ENCODE results near the gene TPST2. TPM values are rescaled to one million over a fixed set of nuclear protein-coding genes. Genes with fewer than 3 reads are reported as not detected.
A peak's percentile ranks its signal among the peaks of the same experiment; 100 is the strongest.

The TPST2 gene
- total and polyA plus RNA-seq, 9 of the 15 experiments (the other 6 are each of a cell fraction or from before 2014, with no cell fraction given), result 14.2 to 123 (median 60.1) TPM

DNA sequence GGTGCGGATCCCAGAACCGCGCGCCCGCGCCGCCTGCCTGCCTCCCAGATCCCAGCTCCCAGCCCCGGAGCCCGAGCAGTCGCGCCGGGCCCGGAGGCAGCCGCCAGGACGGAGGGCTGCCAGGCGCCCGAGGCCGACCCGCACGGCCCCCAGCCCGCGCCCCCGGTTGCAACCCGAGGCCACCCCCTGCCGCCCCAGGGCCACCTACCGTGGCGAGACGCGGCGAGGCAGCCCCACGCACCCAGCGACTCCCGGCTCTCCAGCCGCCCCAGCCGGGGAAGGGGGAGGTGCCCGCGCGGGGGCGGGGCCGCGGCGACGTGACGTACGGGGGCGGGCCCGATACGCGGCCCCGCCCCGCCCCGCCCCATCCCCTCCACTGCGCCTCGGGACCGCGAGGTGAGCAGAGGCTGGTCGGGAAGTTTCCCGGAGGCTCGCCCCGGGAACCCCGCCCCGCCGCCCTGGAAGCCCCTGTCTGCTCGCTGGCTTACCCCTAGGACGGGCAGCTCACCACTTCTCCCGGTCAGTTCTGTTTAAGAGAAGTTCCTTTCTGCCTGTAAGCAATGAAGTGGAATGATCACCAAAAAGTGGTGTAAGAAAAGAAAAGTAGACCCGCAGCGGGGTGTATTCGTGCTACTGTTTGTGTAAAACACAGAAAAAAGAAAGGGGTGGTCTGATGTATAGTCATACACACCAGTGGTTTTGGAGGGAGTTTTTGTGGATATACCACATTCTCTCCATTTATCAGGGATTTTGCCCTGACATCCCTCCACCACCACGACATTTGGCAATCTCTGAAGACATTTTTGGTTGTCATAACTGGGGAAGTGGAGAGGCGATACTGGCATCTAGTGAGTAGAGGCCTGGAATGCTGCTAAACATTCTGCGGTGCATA is at the start of gene TPST2 (continued):
- TF ChIP-seq XRCC3 (IDR thresholded peaks at IDR 0.05), result no peak
- TF ChIP-seq ZNF121 (CRISPR knock-in tag; conservative IDR thresholded peaks at IDR 0.05), result no peak
- TF ChIP-seq SIN3A (IDR thresholded peaks at IDR 0.05; ENCODE audit: borderline replicate concordance in 2 of 2, control insufficient read depth in 1 of 2, low read depth in 2 of 2, low read length in 2 of 2), result no peak
- TF ChIP-seq, protein P1, sequence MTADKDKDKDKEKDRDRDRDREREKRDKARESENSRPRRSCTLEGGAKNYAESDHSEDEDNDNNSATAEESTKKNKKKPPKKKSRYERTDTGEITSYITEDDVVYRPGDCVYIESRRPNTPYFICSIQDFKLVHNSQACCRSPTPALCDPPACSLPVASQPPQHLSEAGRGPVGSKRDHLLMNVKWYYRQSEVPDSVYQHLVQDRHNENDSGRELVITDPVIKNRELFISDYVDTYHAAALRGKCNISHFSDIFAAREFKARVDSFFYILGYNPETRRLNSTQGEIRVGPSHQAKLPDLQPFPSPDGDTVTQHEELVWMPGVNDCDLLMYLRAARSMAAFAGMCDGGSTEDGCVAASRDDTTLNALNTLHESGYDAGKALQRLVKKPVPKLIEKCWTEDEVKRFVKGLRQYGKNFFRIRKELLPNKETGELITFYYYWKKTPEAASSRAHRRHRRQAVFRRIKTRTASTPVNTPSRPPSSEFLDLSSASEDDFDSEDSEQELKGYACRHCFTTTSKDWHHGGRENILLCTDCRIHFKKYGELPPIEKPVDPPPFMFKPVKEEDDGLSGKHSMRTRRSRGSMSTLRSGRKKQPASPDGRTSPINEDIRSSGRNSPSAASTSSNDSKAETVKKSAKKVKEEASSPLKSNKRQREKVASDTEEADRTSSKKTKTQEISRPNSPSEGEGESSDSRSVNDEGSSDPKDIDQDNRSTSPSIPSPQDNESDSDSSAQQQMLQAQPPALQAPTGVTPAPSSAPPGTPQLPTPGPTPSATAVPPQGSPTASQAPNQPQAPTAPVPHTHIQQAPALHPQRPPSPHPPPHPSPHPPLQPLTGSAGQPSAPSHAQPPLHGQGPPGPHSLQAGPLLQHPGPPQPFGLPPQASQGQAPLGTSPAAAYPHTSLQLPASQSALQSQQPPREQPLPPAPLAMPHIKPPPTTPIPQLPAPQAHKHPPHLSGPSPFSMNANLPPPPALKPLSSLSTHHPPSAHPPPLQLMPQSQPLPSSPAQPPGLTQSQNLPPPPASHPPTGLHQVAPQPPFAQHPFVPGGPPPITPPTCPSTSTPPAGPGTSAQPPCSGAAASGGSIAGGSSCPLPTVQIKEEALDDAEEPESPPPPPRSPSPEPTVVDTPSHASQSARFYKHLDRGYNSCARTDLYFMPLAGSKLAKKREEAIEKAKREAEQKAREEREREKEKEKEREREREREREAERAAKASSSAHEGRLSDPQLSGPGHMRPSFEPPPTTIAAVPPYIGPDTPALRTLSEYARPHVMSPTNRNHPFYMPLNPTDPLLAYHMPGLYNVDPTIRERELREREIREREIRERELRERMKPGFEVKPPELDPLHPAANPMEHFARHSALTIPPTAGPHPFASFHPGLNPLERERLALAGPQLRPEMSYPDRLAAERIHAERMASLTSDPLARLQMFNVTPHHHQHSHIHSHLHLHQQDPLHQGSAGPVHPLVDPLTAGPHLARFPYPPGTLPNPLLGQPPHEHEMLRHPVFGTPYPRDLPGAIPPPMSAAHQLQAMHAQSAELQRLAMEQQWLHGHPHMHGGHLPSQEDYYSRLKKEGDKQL (CRISPR knock-in tag; IDR thresholded peaks at IDR 0.05; ENCODE audit: borderline replicate concordance), result no peak
- TF ChIP-seq CSDE1 (IDR thresholded peaks at IDR 0.05), result no peak
- no peak for TF ChIP-seq RFX7 (CRISPR knock-in tag; IDR thresholded peaks at IDR 0.05)
- TF ChIP-seq ZNF146 (CRISPR knock-in tag; IDR thresholded peaks at IDR 0.05; ENCODE audit: unreplicated experiment), result no peak
- peak; percentile 33; the same call in 1 of the 2 replicates for TF ChIP-seq MYC (IDR thresholded peaks at IDR 0.05; ENCODE audit: low read depth, low read length)
- no peak for TF ChIP-seq MYC (CRISPR knock-in tag; IDR thresholded peaks at IDR 0.05; ENCODE audit: borderline replicate concordance, low read depth)
- TF ChIP-seq MBD2 (IDR thresholded peaks at IDR 0.05; ENCODE audit: borderline replicate concordance, low read depth), result peak; percentile 50; the same call in 1 of the 2 replicates
- TF ChIP-seq, protein P2, sequence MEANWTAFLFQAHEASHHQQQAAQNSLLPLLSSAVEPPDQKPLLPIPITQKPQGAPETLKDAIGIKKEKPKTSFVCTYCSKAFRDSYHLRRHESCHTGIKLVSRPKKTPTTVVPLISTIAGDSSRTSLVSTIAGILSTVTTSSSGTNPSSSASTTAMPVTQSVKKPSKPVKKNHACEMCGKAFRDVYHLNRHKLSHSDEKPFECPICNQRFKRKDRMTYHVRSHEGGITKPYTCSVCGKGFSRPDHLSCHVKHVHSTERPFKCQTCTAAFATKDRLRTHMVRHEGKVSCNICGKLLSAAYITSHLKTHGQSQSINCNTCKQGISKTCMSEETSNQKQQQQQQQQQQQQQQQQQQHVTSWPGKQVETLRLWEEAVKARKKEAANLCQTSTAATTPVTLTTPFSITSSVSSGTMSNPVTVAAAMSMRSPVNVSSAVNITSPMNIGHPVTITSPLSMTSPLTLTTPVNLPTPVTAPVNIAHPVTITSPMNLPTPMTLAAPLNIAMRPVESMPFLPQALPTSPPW (CRISPR knock-in tag; IDR thresholded peaks at IDR 0.05), result peak; percentile 67
- no peak for TF ChIP-seq RBM15 (IDR thresholded peaks at IDR 0.05; ENCODE audit: insufficient read depth, low read length)
- TF ChIP-seq SPI1 (IDR thresholded peaks at IDR 0.05; ENCODE audit: borderline replicate concordance, low read depth, low read length), result no peak
- TF ChIP-seq EZH2 (IDR thresholded peaks at IDR 0.05; ENCODE audit: borderline replicate concordance, low read depth, low read length), result no peak
- no peak for TF ChIP-seq JUN (IDR thresholded peaks at IDR 0.05; ENCODE audit: borderline replicate concordance, low read depth, low read length)
- no peak for TF ChIP-seq JUN (CRISPR knock-in tag; IDR thresholded peaks at IDR 0.05; ENCODE audit: borderline replicate concordance)
- TF ChIP-seq NFIC (IDR thresholded peaks at IDR 0.05), result no peak
